ENCODE results near the gene SVIP. TPM values are rescaled to one million over a fixed set of nuclear protein-coding genes. Genes with fewer than 3 reads are reported as not detected.

Gene SVIP
- total and polyA plus RNA-seq, 2 donors, result 16.0 to 21.9 TPM

DNA sequence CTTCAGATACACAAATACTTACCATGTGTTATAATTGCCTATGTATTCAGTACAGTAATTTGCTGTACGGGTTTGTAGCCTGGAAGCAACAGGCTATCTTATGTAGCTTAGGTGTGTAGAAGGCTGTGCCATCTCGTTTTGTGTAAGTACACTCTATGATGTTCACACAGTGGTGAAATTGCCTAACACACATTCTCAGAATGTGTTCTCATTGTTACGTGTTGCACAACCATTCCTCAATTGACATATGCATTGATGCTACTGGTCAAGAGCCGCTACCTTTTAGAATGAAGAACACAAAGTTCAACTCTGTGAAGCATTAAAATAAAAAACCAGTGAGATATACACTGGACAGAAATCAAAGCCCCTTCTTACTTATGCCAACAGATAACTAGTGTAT is 26.7 kb downstream of the SVIP start:
- H3K4me1 ChIP-seq (ENCODE audit: control insufficient read depth in 2 of 2, insufficient read depth in 2 of 2, low read length in 2 of 2), result no peaks in the 10 kb centered on the region
- 95% methylated on average over 4 of the region's 4 CpGs for WGBS

DNA sequence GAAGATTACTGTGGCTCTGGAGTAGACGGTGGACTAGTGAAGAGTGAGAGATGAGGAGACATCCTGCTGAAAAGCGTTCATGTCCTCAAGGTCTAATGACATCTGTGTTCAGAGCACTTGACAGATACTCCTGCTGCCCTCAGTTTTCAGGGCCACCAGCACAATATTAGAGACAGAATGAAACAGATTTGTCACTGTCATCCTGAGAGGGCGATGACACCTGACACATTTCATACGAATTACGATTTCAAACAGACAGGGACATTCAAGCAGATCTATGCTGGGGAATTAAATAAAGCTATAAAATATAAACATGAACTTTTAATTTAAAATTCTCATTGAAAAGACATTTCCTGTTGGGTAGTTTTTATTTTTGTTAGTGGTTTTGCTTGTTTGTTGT is 29.1 kb downstream of the SVIP start:
- no peaks in the 10 kb centered on the region for H3K4me1 ChIP-seq (ENCODE audit: control insufficient read depth in 2 of 2, insufficient read depth in 2 of 2, low read length in 2 of 2)
- H3K36me3 ChIP-seq (ENCODE audit: control insufficient read depth in 2 of 2, insufficient read depth in 2 of 2, low read length in 1 of 2), result no peaks in the 10 kb centered on the region
- DNase-seq (ENCODE audit: low read depth in 6 of 9, low spot score in 9 of 9), result no peak
- H3K9me3 ChIP-seq (ENCODE audit: control insufficient read depth in 2 of 2, insufficient read depth in 1 of 2, low read length in 1 of 2), result no peaks in the 10 kb centered on the region
- 96% methylated on average over 5 of the region's 5 CpGs for WGBS
- no peak overlapping the region for H3K4me3 ChIP-seq (ENCODE audit: low read length in 2 of 2)
- H3K27me3 ChIP-seq (ENCODE audit: control insufficient read depth in 2 of 2, insufficient read depth in 1 of 2, low read length in 1 of 2), result no peaks in the 10 kb centered on the region
- H3K27ac ChIP-seq (ENCODE audit: low read depth in 1 of 2, low read length in 1 of 2), result no peak overlapping the region

More for the DNA sequence above, 26.7 kb downstream of the SVIP start:
- H3K9me3 ChIP-seq (ENCODE audit: control insufficient read depth in 2 of 2, insufficient read depth in 1 of 2, low read length in 1 of 2), result no peaks in the 10 kb centered on the region
- no peaks in the 10 kb centered on the region for H3K27me3 ChIP-seq (ENCODE audit: control insufficient read depth in 2 of 2, insufficient read depth in 1 of 2, low read length in 1 of 2)
- no peak for DNase-seq (ENCODE audit: low read depth in 6 of 9, low spot score in 9 of 9)
- no peak overlapping the region for H3K4me3 ChIP-seq (ENCODE audit: low read length in 2 of 2)
- no peaks in the 10 kb centered on the region for H3K36me3 ChIP-seq (ENCODE audit: control insufficient read depth in 2 of 2, insufficient read depth in 2 of 2, low read length in 1 of 2)
- H3K27ac ChIP-seq (ENCODE audit: low read depth in 1 of 2, low read length in 1 of 2), result no peak overlapping the region

DNA sequence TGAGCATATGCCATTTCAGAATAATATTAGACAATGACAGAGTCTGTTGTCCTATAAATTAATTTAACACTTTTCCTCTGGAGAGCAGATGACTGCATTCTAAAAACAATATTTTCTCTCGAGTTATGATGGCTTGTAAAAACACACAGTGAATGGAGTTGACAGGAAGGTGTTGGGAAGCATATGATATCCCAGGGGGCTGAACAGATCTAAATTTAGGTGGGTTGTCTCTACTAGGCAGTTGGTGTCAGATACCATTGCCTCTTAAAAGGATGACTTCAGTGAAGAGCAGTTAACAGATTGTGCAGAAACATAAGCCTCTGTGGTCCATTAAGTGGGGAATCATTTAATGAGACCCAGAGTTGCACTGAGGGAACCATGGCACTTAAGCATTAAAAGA is 30.7 kb downstream of the SVIP start:
- Histone ChIP-seq H3K4me1 (ENCODE audit: control insufficient read depth in 2 of 2, insufficient read depth in 2 of 2, low read length in 2 of 2) (no peaks in the 10 kb centered on the region), H3K9me3 (ENCODE audit: control insufficient read depth in 2 of 2, insufficient read depth in 1 of 2, low read length in 1 of 2) (no peaks in the 10 kb centered on the region), H3K27ac (ENCODE audit: low read depth in 1 of 2, low read length in 1 of 2) (no peak overlapping the region), H3K27me3 (ENCODE audit: control insufficient read depth in 2 of 2, insufficient read depth in 1 of 2, low read length in 1 of 2) (no peaks in the 10 kb centered on the region), H3K4me3 (ENCODE audit: low read length in 2 of 2) (no peak overlapping the region), H3K36me3 (ENCODE audit: control insufficient read depth in 2 of 2, insufficient read depth in 2 of 2, low read length in 1 of 2) (no peaks in the 10 kb centered on the region)
- 79% methylated on average over 1 of the region's 1 CpG for WGBS
- DNase-seq (ENCODE audit: low read depth in 6 of 9, low spot score in 9 of 9), result no peak

DNA sequence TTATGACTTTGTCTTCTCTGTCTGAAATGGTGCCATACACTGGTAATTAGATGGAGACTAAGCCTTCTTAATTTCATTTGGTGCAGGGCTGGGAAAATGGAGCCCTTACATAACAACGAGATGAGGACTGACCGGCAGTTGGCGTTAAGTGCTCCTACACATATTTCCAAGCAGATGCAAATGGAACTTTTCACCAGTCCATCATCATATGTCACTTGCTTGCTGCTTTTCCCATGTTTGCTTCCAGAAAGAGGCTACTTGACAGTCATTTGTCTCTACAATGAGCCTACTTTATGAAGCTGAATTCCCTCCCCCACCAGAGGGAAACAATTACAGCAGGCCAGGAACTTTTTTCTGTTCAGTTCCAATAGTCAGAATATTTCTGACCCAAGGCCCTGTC is 32.6 kb downstream of the SVIP start:
- no peaks in the 10 kb centered on the region for H3K27me3 ChIP-seq (ENCODE audit: control insufficient read depth in 2 of 2, insufficient read depth in 1 of 2, low read length in 1 of 2)
- H3K36me3 ChIP-seq (ENCODE audit: control insufficient read depth in 2 of 2, insufficient read depth in 2 of 2, low read length in 1 of 2), result no peaks in the 10 kb centered on the region
- no peak overlapping the region for H3K27ac ChIP-seq (ENCODE audit: low read depth in 1 of 2, low read length in 1 of 2)
- H3K4me3 ChIP-seq (ENCODE audit: low read length in 2 of 2), result no peak overlapping the region
- WGBS, result 96% methylated on average over 3 of the region's 3 CpGs
- DNase-seq (ENCODE audit: low read depth in 6 of 9, low spot score in 9 of 9), result no peak
- H3K9me3 ChIP-seq (ENCODE audit: control insufficient read depth in 2 of 2, insufficient read depth in 1 of 2, low read length in 1 of 2), result no peaks in the 10 kb centered on the region
- H3K4me1 ChIP-seq (ENCODE audit: control insufficient read depth in 2 of 2, insufficient read depth in 2 of 2, low read length in 2 of 2), result no peaks in the 10 kb centered on the region

DNA sequence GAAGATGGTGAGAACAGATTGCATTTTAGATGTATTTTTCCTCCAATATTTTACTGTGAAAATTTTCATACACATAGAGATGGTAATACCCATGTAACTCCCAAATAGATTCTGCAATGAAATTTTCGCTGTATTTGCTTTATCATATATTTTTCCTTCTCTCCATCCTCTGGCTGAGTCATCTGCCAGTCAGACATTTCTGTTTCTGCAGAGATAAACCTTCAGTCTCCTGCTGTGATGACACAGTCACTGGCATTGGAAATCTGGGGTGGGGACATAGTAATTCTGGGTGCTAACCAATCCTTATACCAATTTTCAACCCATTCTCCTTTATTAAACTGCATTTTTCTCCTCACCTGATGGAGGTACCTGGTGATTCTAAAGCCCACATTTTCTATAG is 33.7 kb downstream of the SVIP start:
- Histone ChIP-seq H3K4me1 (ENCODE audit: control insufficient read depth in 2 of 2, insufficient read depth in 2 of 2, low read length in 2 of 2) (no peaks in the 10 kb centered on the region), H3K27ac (ENCODE audit: low read depth in 1 of 2, low read length in 1 of 2) (no peak overlapping the region), H3K9me3 (ENCODE audit: control insufficient read depth in 2 of 2, insufficient read depth in 1 of 2, low read length in 1 of 2) (no peaks in the 10 kb centered on the region), H3K4me3 (ENCODE audit: low read length in 2 of 2) (no peak overlapping the region), H3K36me3 (ENCODE audit: control insufficient read depth in 2 of 2, insufficient read depth in 2 of 2, low read length in 1 of 2) (no peaks in the 10 kb centered on the region), H3K27me3 (ENCODE audit: control insufficient read depth in 2 of 2, insufficient read depth in 1 of 2, low read length in 1 of 2) (no peaks in the 10 kb centered on the region)
- 89% methylated on average over 1 of the region's 1 CpG for WGBS
- DNase-seq (ENCODE audit: low read depth in 6 of 9, low spot score in 9 of 9), result no peak

DNA sequence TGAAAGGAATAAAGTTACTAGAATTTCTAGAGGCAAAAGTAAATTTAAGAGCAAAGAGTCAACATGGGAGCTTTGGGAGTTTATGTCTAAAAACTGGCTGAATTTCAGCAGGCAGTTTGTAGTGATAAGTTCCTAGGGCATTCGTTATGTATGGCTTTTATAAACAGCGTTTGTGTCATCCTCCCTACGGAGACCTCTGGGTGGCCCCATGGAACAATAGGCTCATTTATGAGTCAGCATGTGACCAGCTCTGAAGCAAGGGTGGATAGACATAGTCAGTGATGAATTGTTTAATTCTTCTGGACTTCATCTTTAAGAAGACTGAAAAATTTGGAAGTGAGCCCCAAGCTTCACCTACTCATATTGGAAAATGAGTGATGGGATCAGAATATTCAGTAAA is 37.1 kb downstream of the SVIP start:
- 77% methylated on average over 3 of the region's 3 CpGs for WGBS
- H3K4me3 ChIP-seq (ENCODE audit: low read length in 2 of 2), result no peak overlapping the region
- H3K4me1 ChIP-seq (ENCODE audit: control insufficient read depth in 2 of 2, insufficient read depth in 2 of 2, low read length in 2 of 2), result no peaks in the 10 kb centered on the region
- H3K27ac ChIP-seq (ENCODE audit: low read depth in 1 of 2, low read length in 1 of 2), result no peak overlapping the region
- no peak for DNase-seq (ENCODE audit: low read depth in 6 of 9, low spot score in 9 of 9)
- H3K27me3 ChIP-seq (ENCODE audit: control insufficient read depth in 2 of 2, insufficient read depth in 1 of 2, low read length in 1 of 2), result no peaks in the 10 kb centered on the region
- H3K9me3 ChIP-seq (ENCODE audit: control insufficient read depth in 2 of 2, insufficient read depth in 1 of 2, low read length in 1 of 2), result no peaks in the 10 kb centered on the region
- H3K36me3 ChIP-seq (ENCODE audit: control insufficient read depth in 2 of 2, insufficient read depth in 2 of 2, low read length in 1 of 2), result no peaks in the 10 kb centered on the region

DNA sequence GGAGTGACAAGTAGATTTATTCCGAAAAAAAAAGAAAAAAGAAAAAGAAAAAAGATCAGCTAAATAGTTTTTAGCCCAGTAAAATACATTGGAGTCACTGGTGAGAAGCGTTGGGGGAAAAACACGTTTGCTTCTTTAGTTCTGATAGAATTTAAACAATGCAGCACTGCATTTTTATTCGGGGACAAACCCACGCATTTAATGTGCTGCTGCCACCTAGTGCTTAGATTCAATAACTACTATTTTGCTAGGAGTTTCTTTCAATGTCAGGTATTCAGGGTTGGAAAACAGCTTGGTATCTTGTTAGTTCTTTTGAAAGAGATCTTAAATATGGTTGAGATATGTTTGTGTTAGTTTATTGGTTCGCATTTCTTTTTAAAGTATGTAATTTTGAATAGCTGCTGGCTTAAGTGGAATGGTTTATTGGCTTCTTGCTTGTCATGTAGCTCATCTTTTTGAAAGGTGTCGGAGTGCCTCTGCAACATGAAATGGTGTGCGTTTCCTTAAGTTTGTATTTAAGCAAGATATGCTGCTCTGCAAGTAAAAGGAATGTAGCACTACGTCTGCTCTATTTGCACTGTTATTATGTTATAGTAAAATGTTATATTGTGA is 41.9 kb downstream of the SVIP start:
- H3K4me3 ChIP-seq (ENCODE audit: low read length in 2 of 2), result no peak overlapping the region
- peak in 6 of 9 donors; percentile 15 to 37 (median 21) for DNase-seq (ENCODE audit: low read depth in 6 of 9, low spot score in 9 of 9)
- H3K9me3 ChIP-seq (ENCODE audit: control insufficient read depth in 2 of 2, insufficient read depth in 1 of 2, low read length in 1 of 2), result no peaks in the 10 kb centered on the region
- H3K36me3 ChIP-seq (ENCODE audit: control insufficient read depth in 2 of 2, insufficient read depth in 2 of 2, low read length in 1 of 2), result no peaks in the 10 kb centered on the region
- no peaks in the 10 kb centered on the region for H3K27me3 ChIP-seq (ENCODE audit: control insufficient read depth in 2 of 2, insufficient read depth in 1 of 2, low read length in 1 of 2)
- H3K27ac ChIP-seq (ENCODE audit: low read depth in 1 of 2, low read length in 1 of 2), result no peak overlapping the region
- no peaks in the 10 kb centered on the region for H3K4me1 ChIP-seq (ENCODE audit: control insufficient read depth in 2 of 2, insufficient read depth in 2 of 2, low read length in 2 of 2)
- WGBS, result 35% methylated on average over 9 of the region's 9 CpGs

DNA sequence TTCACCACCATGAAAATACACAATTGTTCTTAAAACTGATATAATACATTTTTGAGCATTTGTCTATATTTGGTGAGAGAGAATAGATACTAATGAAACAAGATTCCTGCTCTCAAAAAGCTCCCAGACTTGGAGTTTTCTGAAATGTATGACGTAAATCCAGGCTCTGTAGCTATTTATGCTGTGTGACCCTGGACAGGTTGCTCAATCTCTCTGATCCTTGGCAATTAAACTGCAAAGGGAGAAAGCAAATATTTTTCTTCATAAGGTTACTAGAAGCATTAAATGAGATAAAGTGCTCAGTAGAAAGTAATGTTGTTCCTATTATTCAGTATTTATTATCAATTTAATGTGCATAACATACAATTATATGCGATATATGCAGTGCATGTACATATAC is 42.5 kb downstream of the SVIP start:
- Histone ChIP-seq H3K27me3 (ENCODE audit: control insufficient read depth in 2 of 2, insufficient read depth in 1 of 2, low read length in 1 of 2) (no peaks in the 10 kb centered on the region), H3K4me3 (ENCODE audit: low read length in 2 of 2) (no peak overlapping the region), H3K4me1 (ENCODE audit: control insufficient read depth in 2 of 2, insufficient read depth in 2 of 2, low read length in 2 of 2) (no peaks in the 10 kb centered on the region), H3K36me3 (ENCODE audit: control insufficient read depth in 2 of 2, insufficient read depth in 2 of 2, low read length in 1 of 2) (no peaks in the 10 kb centered on the region), H3K9me3 (ENCODE audit: control insufficient read depth in 2 of 2, insufficient read depth in 1 of 2, low read length in 1 of 2) (no peaks in the 10 kb centered on the region), H3K27ac (ENCODE audit: low read depth in 1 of 2, low read length in 1 of 2) (no peak overlapping the region)
- WGBS, result 77% methylated on average over 2 of the region's 2 CpGs
- no peak for DNase-seq (ENCODE audit: low read depth in 6 of 9, low spot score in 9 of 9)

DNA sequence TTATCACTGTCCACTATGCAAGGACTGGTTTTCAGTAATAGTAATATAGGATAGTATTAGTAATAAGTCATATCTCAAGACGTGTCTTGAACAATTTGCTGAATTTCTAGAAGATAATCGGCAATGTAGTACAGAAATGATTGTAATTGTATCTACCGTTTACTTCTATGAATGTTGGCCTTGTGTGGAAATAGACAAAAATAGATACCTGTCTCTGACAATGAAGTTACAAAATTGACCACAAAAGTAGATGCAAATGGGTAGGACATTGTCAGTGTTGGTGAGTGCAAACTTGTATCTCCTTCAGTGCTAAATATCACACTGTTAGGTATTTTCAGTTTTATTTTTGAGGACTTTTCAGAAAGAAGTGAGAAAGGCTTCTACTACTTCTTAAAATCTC is 43.1 kb downstream of the SVIP start:
- Histone ChIP-seq H3K4me3 (ENCODE audit: low read length in 2 of 2) (no peak overlapping the region), H3K9me3 (ENCODE audit: control insufficient read depth in 2 of 2, insufficient read depth in 1 of 2, low read length in 1 of 2) (no peaks in the 10 kb centered on the region), H3K36me3 (ENCODE audit: control insufficient read depth in 2 of 2, insufficient read depth in 2 of 2, low read length in 1 of 2) (no peaks in the 10 kb centered on the region), H3K27ac (ENCODE audit: low read depth in 1 of 2, low read length in 1 of 2) (no peak overlapping the region), H3K27me3 (ENCODE audit: control insufficient read depth in 2 of 2, insufficient read depth in 1 of 2, low read length in 1 of 2) (no peaks in the 10 kb centered on the region), H3K4me1 (ENCODE audit: control insufficient read depth in 2 of 2, insufficient read depth in 2 of 2, low read length in 2 of 2) (no peaks in the 10 kb centered on the region)
- WGBS, result 96% methylated on average over 3 of the region's 3 CpGs
- no peak for DNase-seq (ENCODE audit: low read depth in 6 of 9, low spot score in 9 of 9)

DNA sequence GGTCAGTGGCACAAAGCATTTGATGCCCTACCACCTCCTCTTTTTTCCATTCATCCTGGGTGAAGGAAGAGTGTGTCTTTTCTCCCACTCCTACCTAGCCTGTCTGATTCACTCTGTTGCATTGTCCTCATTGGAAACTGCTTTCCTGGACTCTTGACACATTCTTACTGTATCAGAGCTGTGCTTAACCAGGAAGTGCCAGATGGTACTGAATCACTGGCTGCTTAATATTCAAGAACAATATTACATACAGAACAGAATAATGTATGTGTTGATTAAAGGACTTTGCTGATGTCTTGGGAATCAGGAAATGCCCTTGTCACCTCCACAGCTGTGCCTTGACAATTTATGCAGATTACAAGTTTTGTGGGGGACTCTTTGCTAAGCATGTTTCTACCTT is 44.4 kb downstream of the SVIP start:
- no peaks in the 10 kb centered on the region for H3K9me3 ChIP-seq (ENCODE audit: control insufficient read depth in 2 of 2, insufficient read depth in 1 of 2, low read length in 1 of 2)
- no peaks in the 10 kb centered on the region for H3K4me1 ChIP-seq (ENCODE audit: control insufficient read depth in 2 of 2, insufficient read depth in 2 of 2, low read length in 2 of 2)
- DNase-seq (ENCODE audit: low read depth in 6 of 9, low spot score in 9 of 9), result no peak

More for the DNA sequence above, 44.4 kb downstream of the SVIP start:
- Histone ChIP-seq H3K4me3 (ENCODE audit: low read length in 2 of 2) (no peak overlapping the region), H3K27ac (ENCODE audit: low read depth in 1 of 2, low read length in 1 of 2) (no peak overlapping the region), H3K27me3 (ENCODE audit: control insufficient read depth in 2 of 2, insufficient read depth in 1 of 2, low read length in 1 of 2) (no peaks in the 10 kb centered on the region), H3K36me3 (ENCODE audit: control insufficient read depth in 2 of 2, insufficient read depth in 2 of 2, low read length in 1 of 2) (no peaks in the 10 kb centered on the region)

Data from thymus (tissue), 11 donors.